NOMO-1 treated with dmso at 0.1 percent for 144 hours (cell line): ENCODE measurements around the gene NDRG3.

Experiments
- DNase-seq: peaks from one replicate; lab custom pipeline; 2025; ENCODE audit not compliant: unreplicated experiment; lab: John Stamatoyannopoulos, UW

Gene NDRG3

DNA sequence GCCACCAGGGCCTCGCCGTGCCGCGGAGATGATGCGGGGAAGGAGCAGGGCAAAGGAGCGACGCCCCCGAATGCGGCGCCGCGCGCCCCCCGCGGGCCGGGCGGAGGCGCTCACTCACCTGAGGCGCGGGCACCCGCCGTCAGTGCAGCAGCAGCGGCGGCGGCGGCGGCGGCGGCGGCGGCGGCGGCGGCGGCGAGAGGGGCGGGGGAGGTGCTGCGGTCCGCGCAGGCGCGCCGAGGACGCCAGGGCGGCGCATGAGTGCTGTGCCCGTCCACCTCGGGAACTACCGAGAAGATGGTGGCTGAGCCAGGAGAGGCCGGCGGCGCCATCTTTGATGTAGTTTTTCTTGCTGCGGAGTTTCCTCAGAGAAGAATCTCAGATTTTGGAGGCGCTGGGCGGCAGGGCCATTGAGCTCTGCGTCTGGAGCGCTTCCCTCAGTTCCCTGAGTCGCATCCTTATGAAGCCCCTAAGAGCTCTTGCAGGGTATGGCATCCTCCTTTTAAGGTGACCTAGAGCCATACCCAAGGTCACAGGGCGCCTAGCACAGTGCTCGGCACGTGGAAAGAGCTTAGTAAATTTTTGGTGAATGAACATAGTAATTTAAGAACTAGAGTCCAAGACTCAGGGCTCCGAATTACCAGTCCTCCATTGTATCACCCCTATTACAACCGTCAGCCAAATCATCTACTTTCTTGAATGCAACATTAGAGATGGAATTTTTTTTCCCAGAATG, at the start of gene NDRG3:
TSS of gene NDRG3 (minus strand) at position 164 of the 733 bp plus-strand sequence. CDS start 24,355 bp downstream, outside the sequence.
- DNase-seq: peak; percentile 81

DNA sequence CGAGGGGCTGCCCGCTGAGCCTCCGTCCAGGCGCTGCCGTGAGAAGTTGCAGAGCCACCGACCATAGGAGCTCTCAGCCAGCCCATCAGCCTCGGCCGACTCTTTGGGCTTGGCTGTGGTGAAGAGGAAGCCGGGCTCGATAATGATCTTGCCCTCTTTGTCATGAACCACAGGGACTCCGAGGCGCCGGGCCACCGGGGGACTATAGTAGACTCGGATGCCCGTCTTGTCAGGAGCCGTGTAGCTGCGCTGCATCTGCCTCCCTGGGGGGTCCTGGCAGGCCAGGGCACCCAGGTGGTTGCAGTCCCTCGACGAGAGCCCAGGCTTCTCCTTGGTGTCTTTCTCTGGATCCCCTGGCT, 48.2 kb upstream of the NDRG3 start:
- no peak for DNase-seq

DNA sequence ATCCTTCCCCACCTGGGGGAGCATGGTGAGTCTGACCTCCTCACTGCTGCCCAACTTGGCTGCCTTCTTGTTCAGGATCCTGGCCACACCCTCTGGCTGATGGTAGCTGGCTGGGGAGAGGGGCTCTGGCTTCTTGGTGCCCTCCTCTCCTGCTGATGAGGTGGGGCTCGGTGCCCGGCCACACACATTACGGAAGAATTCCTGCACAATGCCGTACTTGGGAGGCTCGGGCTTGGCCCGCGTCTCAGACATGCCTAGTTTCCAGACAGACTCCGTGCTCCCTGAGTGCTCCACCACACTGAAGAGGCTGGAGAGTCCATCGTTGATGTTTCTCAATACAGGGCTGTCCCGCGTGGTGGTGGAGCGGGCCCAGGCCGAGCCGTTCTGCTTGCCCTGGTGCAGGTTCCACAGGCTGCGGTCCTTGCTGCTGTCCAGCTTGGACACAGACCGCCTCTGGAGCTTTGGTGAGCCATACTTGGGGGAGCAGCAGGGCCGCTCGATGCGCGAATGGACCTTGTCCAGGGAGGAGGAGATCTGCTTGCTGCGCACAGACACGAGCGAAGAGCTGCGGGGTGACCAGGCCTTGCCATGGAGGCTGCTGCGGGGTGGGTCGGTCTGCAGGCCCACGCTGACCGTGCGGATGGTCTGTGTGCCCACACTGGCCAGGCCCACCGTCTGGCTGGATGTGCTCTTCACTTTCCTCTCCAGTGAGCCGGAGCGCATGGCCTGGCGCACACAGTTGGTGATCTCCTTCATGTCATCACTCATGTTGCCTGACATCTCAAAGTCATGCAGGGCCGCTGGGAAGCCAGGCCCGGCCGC, 47.6 kb upstream of the NDRG3 start:
- DNase-seq: no peak

DNA sequence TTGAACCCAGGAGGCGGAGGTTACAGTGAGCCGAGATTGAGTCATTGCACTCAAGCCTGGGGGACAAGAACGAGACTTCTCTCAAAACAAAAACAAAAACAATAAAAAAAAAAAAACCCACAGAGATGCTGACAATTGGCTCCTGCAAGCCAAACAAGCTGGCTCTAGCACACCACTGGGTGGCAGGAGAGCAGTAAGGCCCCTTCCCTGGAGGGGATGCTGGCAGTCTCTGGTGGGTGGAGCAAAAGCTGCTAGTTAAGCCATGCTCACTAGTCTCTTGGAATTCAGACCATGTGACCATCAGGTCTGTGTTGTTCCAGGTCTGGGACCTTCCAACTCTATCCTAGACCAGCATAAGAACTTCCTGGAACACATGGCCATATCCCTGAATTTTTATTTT, 46.5 kb upstream of the NDRG3 start:
- DNase-seq: peak; percentile 12

DNA sequence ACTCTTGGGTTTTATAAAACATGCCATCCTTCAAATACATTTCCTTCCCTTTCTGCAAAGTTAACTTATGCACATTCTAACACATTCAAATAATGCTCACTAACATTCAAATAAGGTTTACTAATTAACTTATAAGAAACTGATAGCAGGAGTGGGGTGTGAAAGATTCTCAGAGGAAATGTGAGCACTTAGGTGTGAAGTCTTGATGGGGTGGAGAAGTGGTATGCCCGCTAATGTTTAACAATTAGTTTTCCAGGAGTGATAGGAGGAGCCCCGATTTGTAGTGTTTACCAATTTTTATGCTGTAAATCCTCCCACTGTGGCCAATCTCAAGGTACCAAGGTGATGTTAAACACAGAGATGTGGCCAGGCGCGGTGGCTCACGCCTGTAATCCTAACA, 46.0 kb upstream of the NDRG3 start:
- no peak for DNase-seq

DNA sequence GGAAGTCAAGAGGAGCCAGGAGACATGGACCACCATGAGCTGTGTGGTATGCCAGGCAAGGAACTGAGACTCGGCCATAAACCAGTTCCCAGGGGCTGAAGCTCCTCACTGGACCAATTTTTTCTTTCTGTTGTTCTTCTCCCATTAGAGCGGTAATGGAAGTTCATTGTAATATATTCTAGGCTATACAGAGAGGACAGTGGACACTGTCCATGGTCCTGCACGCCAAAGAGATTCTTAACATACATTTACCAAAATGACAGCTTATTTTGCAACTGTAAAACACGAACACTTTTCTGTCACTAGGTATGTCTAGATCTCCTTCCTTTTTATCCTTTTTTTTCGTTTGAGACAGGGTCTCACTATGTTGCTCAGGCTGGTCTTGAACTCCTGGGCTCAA, 40.8 kb upstream of the NDRG3 start:
- DNase-seq: no peak

DNA sequence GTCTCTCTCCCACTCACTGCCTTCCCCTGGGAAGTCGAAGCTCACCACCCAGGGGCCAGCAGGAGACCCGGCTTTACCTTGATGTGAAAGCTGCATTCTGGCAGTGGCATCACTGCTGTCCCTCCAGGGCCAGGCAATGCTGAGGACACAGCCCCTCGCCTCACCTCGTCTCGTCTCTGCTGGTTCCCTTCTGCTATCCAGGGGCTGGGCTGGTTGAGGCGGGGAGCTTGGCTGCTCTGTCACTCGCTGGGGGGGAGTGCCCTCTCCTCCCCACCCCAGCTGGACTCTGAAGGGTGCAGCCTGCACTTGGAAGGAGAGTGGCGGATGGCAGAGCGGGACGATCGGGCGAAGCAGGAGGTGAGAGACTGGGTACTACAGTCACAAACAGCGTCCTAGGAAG, 40.4 kb upstream of the NDRG3 start:
- DNase-seq: no peak

DNA sequence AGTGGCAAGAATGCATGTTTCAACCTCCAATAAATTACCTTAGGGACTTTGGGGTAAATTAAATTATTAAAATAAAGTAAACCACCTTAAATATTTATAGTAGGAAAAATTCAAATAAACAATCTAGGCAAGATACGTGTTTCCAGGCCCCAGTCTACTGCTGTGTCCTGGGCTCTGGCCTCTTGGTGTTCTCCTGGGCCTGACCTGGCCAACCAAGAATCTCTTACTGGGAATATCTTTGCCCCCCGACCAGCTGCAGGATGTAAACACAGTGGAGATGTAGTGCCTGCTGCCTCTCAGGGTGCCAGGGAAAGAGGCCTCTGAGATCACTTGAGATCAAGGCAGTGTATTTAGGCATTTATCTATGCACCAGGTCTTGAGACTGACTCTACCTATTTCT, 39.4 kb upstream of the NDRG3 start:
- no peak for DNase-seq

DNA sequence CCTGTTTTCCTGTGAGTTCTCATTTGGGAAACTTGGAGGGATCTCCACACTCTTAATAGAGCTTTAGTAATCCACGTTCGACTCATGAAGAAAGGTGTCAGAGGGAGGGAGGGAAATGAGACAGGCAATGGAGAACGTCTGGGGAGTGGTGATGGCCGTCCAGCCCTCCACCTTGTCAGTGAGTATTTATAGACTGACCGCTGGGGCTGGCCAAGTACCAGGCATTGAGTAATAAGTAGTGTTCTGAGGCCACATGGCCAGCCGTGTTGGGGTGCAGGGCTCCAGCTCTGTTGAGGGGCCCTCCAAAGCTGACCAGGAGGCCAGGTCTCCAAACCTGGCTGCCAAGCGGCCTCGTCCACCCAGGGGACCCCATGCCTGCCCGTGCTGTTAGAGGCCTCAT, 39.0 kb upstream of the NDRG3 start:
- DNase-seq: no peak

DNA sequence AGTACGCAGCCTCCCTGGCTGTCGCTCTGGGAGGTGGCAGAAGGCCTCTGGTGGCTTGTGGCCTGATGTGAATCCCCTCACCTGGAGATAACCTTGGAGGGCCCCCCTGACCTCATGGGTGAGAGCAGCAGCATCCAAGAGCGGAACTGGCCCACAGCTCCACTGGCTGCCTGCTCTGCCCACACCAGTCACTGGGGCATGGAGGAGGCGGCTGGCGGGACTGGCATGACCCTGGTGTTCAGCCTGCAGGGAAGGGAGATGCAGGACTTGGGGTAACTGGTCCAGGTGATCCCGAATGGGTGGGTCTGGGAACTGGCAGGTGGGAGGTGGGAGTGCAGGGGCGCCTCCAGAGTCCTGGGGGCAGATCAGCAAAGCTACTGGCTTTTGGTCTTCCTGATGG, 38.2 kb upstream of the NDRG3 start:
- no peak for DNase-seq

DNA sequence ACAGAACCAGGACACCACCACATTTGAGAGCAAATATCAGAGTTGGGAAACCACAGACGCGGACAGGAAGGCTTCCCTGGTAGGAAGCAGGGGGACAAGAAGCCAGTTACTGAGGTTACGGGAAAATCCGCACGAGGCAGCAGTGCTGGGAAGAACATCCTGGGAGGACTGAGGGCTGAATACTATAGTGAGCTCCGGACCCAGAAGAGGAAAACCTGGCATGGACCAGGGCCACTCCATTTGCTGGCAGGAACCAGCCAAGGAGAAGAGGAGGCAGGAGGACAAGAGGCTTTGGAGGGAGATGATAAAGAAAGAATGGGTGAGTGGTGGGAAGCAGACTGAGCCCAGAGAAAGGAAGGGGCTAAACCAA, 33.8 kb upstream of the NDRG3 start:
- no peak for DNase-seq

DNA sequence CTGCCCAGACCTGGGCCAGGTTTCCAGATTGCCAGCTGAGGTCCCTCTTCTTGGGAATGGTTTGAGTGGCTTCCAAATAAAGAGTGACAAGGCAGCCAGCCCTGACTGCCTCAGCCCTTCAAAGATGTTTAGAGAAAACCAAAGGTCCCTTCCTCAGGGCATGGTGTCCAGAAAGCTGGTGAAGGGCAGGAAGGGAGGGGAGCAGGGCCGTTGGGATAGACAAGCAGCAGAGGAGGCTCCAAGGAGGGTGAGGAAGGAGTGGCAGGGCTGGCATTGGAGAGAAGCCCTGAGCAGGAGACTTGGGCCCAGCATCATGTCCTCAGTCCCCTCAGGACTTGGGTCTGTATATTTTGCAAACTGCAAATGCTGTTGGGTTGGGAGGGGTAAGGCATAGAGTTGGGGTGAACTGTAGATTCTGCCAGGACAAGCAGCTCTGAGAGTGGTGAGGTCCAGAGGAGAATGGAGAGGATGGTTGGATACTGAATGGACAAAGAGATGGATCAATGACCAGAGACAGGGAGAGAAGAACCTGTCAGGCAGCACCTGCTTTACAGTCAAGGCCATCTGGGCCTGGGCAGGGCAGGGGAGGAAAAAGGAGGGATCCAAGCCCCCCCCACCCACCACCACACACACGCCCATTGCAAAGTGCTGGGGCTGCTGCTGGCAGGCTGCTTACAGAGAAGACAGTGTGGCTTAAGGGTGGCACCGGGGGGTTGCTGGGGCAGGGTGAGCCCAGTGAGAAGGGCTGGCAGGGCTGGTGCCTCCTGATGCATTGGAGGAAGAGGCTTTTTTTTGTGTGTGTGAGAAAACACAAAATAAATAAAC, 33.2 kb upstream of the NDRG3 start:
- DNase-seq: no peak

DNA sequence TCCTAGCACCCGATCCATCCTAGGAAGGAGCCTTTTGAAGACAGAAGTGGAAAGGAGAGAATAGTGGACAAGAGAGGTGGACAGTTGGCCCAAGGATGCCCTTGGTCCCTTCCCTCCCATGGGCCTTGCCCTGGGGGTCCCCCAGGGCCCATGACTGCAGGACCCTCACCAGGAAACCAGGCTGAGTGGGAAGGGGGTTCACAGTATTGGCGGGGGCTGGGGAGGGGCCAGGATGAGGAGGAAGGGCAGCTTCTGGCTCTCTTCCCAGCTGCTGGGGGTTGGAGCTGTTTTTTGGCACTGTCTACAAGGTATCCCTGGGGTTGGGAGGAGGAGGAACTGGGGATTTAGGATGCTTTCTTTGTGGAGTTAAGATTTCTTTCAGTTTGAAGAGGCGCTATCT, 31.7 kb upstream of the NDRG3 start:
- no peak for DNase-seq

DNA sequence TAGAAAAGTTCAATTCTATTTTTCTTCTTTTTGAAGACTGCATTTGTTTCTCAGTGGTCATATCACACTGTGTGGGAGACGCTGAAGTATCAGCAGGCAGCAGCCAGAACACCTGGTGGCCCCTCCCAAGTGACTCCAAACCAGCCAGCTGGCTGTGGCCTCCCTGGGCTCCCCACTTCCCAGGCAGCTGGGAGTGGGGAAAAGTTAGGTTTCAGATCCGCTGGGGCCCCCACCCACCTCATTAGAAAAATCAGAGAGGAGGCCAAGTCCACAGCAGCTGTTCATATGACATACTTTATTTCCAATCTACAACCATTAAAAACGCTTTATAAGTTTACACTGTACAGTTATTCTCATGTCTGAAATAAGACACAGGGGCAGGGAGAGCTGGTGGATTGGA, 31.3 kb upstream of the NDRG3 start:
- DNase-seq: no peak

DNA sequence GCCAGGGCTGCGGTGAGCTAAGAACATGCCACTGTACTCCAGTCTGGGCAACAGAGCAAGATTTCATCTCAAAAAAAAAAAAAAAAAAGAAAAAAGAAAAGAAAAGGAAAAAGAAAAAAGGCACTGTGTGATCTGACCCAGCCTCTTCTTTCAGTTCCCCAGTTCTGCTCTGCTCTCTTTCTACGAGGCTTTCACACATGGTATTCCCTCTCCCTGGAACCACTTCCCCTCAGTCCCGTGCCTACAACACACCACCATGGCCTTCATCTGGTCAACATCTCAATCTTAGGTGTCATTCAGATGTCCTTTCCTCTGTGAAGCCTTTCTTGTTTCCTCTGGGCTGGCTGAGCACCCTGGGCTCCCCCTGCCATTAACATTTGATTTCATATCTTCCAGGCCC, 29.9 kb upstream of the NDRG3 start:
- DNase-seq: no peak

DNA sequence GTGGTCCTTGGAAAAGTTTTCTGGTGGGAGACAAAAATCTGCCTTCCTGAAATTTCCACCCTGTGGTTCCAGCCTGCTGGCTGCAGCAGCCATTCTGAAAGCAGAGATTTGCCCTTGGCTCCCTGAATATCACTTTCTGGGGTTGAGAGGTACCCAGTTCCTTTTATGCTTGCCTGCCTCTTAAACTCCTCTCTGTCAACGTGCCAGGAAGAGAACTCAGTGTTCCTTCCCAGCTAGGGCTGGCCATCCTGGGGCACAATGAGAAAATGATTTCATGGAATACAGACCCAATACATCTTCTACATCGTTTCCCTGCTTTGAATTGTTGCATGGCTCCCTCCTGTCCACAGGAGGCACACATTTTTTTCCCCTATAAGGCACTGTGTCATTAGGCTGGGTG, 29.3 kb upstream of the NDRG3 start:
- DNase-seq: no peak

DNA sequence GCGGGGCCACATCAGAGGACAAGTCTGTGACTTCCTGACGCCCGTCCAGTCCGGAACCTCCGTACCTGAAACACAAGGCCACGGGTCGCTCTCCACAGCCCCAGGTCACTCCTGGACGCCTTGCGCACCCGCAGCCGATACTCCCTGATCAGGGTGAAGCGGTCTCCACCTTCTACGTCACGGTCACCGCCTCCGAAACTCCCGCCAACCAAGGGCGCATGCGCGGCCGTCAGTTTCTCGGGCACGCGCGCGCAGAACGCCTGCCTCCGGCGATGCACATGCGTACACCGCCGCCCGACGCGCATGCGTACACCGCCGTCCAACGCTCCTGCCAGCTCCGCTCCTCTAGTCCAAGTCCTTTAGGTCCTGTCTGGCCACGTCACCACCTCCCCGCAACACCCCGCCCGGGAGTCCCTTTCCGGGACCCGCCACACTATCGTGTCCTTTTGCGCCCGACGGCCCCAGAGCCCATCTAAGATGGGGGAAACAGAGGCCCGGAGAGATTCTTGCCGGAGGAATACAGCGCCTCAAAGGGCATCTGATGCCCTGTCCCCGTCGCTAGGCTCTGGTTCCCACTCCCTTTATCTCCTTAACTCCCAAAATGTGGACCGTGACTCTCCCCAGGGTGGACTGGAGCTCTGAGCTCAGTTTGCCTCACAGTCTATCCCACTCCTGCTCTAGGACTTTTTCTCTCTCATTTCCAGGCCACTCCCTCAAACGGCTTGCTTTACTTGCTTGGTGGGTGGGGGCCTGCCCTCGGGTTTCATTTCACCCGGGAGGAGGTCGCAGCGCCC, 27.9 kb upstream of the NDRG3 start, which contains the start of gene DSN1:
TSS of gene DSN1 (minus strand) at position 167 of the 794 bp plus-strand sequence. CDS start 2,305 bp downstream, outside the sequence.
- DNase-seq: peak; percentile 95

DNA sequence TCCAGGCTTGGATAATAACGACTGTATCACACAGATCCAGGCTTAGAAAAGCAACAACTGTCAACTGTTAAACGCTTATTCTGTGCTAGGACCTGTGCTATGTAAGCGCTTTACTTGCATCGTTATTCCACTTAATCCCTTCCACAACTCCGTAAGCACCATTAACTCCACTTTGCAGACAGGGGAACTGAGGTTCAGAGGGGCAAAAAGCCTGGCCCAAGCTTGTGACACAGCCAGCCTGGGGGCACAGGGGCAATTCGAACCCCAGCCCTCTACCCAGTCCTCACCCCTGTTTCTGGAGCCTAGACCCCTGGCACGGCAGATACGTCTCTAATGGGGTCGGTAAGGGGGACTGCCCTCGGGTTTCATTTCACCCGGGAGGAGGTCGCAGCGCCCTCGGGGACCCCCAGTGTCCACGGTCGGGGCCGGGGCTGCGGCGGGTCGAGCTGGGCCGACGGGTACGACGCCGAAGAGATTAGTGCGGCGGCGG, 27.3 kb upstream of the NDRG3 start:
- DNase-seq: no peak

DNA sequence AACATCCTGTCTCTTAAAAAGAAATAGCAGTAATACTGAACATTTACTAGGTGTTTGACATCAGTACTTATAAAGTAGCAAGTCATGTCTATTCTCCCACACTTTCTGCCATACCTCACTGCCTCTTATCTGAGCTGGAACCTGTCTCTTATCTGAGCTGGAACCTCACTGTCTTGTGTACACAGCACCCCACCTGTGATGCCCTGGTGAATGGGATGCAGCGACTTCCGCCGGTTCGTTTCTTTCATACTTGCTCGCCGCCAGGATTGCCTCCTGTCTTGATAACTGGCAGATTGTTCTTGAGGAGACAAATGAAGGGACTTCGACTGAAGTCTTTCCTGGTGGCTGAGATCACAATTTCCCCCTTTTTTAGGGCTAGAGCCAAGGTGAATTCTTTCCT, 24.8 kb upstream of the NDRG3 start:
- DNase-seq: no peak

DNA sequence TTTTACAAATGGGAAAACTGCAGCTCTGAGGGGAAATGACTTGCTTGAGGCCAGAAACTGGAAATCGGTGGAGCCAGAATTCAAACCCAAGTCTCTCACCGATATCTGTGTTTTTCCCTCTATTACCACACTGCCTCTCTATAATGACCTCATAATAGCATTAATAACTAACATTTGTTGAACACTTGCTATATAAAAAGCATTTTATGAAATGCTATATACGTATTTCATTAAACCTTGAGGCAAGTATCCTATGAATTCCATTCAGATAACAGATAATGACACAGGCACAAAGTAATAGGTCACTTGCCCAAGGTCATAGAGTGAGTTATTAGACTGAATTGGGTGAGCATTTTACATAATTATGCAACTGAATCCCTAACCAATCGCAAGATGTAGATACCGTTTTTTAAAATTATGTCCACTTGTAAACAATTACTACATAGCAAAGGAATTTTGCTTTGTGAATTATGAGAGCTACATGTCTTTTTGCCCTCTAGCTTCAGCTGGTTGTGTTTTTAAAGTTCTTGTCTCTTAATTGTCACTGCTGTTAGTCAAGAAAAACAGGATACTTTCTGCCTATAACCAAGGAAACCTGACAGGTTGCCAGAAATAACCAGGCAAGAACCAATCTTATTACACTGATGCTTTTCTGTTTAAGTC, 23.0 kb upstream of the NDRG3 start:
- DNase-seq: no peak
